GM18520 (cell line): ENCODE results near the gene CLCN1.
"Not testable (repeated sequence)": the region's sequence is repeated elsewhere in the genome, so short reads cannot be mapped to it uniquely, and the experiment has no call there.

ENCODE experiments used
- ATAC-seq: cut with Tn5 transposase; IDR thresholded peaks from one replicate; pipeline ENCODE4 v1.9.1; 2021; ENCODE audit not compliant: unreplicated experiment

Gene CLCN1

DNA sequence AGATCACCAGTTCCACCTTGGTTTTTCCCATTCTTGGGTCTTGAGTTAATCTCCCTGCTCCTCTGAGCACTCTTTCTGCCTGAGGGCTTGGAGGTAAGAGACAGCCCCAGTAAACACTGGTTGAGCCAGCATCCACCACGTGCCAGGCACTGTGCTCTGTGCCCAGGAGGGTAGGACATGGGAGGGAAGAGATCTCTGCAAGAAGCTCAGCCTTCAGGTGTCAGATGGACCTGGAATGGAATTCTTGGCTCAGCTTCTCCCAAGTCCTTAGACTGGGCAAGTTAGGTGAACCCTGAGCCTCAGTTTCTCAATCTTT lies 67.7 kb downstream of the CLCN1 start:
- no peak for ATAC-seq

DNA sequence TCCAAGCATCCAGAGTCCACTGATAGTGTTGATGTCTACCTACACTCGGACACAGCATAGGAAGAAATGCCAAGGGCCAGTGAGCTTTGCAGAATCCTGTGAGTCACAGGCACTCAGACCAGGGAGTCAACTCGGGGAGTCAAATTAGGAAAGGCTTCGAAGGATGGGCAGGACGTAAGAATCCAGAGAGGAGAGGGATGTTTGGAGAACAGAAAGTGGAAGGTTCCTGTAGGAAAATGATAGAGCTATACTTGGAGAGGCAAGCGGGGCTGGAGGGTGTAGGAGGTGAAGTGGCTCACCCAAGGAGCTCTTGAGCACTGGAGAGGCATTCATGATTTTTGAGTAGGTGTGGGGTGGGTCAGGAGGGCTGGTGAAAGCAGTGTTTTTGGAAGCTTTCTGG lies 68.2 kb downstream of the CLCN1 start:
- ATAC-seq: no peak

DNA sequence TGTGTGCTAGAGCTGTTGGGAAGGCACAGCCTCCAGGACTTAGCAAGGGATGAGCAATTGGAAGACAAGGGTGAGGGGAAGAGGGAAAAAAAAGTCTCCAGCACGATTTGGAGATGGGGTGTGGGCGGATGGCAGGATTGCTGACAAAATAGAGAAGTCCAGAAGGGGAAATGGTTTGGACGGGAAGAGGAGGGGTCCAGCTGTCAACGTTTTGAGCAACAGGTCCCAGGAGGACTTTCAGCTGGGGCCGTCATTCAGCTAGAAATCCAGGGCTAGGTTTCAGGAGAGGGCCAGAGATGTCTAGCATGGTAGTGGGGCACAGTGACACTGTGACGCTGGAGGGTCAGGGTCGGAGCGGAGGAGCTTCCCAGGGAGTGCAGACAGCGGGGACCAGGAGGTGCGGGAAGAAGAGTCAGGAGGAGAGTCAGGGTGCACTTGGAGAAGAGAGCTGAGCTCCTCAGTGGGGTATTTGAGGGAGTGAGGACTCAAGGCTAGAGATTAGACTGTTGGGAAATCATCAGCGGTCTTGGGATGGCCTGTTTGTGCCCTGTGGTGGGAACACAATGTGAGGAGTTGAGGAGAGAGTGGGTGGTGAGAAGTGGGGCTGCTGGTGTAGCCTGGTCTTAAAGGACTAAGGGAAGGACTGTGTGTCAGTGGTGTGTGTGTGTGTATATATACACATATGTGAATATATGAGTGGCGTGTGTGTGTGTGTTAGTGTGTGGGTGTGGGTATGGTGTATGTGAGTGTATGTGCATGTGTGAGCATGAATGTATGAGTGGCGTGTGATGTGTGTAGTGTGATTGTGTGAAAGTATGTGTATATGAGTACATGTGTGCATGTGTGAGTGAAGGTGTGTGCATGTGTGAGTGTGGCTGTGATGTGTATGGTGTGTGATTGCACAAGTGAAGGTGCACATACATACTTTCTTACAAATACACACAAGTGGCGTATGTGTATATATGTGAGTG lies 69.0 kb downstream of the CLCN1 start:
- ATAC-seq: no peak

DNA sequence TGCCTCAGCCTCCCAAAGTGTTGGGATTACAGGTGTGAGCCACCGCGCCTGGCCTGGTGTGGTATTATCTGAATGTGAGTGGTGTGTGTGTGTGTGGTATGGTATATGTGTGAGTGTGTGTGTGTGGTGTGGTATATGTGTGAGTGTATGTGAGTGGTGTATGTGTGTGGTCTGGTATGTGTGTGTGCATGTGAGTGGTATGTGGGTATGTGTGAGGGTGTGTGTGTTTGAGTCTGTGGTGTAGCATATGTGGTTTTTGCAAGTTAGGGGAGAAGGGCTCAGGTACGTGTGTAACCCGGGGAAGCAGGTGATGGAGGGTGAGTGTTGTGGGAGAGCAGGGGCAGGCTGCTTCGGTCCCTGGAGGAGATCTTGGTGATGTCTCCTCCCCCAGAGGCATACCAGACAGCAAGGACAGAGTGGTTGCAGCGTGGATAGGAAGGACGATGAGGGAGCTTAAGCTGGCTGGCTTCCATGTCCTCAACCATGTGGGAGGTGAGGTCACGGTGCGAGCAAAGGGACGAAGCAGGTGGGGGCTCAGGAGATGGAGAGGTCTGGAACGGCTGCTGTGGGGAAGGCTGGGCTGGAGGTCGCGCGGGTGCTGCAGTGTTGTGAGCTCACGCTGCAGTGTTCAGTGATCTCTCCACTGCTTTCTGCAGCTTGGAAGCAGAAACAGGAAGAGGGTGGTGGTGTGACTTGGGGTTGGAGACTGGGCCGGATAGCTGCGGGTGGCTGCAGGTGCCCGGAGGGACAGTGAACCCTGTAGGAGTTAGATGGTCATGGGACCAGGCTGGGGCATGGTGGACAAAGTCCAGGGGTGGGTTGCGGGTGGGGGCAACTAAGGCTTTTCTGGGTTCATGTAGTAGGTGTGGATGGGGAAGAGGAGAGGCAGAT lies 70.2 kb downstream of the CLCN1 start:
- no peak for ATAC-seq

DNA sequence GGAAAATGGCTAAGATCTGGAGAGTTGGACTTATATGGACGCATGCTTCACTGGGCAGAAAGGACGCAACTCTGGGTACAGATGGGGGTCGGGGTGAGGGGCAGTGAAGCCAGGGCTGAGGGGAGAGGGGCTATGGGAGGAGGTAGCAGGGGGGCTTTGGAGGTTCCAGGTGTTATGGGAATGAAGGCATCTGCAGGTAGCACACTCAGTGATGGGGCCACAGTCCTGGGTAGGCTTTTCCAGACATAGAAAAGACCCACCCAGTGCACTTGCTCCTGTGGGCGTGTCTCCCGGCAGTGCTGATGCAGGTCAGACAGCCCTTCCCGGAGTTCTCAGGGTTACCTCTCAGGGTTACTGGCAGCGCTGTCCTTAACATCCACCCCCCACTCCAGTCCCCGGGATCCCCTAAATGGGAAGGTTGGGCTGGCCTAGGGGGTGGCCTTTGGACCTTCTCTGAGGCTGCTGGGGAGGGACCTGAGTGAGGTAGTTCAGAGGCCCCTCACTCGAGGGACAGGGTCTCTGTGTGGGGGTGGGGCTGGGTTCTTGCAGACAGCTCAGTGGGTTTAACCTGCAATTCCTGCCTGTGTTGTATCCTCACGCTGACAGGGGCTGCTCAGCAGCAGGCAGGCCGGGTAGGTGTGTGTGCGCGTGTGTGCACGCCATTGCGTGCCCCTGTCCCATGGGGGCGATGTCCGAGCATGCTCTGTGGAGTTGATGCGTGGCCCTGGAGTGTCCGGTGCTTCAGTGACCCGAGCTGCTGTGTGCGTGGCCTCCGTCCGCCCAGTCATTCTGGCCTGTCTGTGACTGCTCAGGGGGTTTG lies 71.5 kb downstream of the CLCN1 start:
- ATAC-seq: no peak

DNA sequence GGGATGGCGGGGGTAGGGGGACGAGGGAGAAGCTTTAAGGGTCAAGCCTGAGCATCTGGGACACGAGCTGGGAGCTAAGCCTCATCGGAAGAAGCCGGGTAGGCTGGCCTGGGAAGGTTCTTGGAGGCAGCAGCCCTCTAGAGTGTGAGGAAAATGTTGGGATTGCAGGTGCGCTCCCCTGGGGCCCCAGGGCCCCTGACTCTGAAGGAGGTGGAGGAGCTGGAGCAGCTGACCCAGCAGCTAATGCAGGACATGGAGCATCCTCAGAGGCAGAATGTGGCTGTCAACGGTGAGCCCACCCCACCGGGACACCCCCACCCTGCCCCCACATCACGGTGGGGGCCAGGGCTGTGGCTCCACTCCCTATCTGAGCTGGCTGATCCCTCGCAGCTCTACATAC lies 72.1 kb downstream of the CLCN1 start:
- no peak for ATAC-seq

DNA sequence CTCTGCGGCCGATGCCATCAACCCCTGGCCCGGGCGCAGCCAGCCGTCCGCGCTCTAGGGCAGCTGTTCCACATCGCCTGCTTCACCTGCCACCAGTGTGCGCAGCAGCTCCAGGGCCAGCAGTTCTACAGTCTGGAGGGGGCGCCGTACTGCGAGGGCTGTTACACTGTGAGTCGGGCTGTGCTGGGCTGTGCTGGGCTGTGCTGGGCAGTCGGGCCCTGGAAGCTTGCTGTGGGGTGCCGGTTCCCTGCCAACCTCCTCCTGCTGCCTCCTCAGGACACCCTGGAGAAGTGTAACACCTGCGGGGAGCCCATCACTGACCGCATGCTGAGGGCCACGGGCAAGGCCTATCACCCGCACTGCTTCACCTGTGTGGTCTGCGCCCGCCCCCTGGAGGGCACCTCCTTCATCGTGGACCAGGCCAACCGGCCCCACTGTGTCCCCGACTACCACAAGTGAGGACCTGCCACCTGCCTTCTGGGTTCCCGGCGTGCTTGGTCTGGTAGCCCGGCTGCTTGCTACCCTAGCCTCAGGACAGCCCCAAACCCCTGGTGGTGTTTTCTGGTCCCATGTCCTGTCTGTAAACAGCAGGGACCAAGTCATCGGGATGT lies 72.7 kb downstream of the CLCN1 start:
- no peak for ATAC-seq

DNA sequence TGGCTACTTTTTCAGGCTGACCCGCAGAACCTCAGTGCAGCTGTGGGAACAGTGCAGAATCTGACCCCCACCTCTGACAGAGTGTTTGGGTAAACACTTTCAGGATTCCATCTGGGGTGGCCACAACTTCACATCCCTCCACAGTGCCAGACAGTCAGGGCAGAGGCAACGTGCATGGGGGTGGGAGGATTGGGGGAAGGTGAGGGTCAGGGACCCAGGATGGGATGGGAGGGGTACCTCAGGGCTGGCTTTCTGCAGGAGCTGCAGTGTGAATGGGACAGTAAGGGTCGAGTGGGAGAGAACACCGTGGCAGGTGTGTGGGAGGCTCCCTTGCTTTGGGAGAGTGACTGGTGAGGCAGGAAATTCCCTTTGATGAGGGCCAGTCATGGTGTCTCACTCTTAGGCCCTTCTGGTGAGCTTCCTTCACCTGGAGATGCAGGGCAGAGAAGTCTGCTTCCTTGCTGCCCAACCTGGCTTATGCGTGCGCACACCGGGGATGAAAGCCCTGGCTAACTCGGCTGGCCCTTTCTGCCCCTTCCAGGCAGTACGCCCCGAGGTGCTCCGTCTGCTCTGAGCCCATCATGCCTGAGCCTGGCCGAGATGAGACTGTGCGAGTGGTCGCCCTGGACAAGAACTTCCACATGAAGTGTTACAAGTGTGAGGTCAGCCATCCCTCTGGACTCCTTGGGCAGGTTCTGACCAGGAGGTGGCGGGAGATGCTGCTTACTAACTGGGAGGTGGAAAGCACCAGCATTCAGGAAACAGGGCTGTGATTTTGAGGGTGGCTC lies 73.6 kb downstream of the CLCN1 start:
- no peak for ATAC-seq

DNA sequence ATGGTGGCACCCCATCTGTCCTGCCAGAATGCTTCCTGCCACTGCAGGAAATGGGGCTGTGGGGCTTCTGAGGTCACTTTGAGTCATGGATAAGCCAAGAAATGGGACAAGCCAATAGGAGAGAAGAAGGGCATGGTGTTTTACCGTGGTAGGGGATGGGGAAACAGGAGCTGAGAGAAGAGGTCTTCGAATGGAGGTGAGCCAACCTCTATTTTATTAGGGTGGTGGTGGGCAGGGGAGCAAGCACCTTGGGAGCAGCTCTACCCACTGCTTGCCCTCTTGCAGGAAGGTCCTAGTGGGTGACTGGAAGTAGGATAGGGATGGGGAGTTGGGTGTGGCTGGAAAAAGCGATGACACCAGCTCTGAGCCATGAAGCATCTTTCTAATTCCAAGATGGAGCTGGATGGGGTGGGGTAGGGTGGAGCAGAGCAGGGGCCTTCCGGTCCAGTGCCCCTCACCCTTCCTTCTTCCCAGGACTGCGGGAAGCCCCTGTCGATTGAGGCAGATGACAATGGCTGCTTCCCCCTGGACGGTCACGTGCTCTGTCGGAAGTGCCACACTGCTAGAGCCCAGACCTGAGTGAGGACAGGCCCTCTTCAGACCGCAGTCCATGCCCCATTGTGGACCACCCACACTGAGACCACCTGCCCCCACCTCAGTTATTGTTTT lies 74.3 kb downstream of the CLCN1 start:
- no peak for ATAC-seq

DNA sequence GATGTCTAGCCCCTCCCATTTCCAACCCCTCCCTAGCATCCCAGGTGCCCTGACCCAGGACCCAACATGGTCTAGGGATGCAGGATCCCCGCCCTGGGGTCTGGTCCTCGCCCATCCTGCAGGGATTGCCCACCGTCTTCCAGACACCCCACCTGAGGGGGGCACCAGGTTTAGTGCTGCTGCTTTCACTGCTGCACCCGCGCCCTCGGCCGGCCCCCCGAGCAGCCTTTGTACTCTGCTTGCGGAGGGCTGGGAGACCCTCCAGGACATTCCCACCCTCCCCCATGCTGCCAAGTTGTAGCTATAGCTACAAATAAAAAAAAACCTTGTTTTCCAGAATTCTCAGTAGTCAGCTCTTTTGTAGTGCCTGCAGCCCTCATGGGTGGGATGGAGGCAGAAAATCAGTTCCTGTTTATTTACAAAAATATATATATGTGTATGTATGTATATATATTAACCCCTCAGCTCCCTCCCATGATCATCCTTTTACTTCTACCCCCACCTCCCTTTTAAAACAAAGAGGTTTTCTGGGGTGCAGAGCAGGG lies 74.9 kb downstream of the CLCN1 start:
- no peak for ATAC-seq

DNA sequence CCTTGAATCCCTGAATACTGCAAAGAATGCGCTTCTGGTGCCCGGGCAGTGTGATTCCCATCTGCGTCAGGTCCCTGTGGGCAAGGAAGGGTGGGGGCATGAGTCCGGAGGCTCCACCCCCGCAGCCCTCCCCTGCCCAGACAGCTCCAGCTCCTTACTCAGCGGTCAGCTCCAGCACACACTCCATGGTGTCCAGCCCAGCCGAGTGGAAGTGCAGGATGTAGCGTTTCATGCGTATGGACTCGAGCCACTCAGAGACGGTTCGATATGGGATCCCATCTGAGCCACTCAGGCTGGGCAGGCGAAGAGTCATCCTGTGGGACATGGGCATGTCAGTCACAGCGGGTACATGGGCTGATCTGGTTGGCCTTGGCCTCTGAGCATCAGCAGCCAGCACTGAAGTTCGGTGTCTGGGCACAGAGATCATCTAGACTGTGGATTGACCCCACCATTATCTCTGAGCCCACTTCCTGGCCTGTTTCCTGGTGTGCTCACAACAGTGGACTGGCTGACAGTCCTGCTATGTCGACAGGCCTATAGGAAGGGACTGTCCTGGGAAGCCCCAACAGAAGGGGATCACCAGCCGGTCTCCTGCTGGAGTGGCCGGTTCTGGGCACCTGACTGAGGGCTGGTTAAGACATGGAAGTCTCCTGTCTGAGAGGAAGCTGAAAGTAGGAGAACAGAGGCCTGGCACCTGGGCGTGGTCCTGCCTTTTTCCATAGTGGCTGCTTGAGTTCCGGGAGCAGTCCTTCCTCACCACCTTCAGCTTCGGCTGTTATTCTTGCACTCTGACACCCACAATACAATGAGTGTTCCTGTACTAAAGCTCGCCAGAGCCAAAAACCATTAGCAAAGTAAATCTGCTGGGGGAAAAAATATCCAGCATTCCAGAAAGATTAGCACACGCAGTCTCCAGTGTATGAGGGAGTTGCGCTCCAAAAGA lies 75.8 kb downstream of the CLCN1 start:
- ATAC-seq: no peak

DNA sequence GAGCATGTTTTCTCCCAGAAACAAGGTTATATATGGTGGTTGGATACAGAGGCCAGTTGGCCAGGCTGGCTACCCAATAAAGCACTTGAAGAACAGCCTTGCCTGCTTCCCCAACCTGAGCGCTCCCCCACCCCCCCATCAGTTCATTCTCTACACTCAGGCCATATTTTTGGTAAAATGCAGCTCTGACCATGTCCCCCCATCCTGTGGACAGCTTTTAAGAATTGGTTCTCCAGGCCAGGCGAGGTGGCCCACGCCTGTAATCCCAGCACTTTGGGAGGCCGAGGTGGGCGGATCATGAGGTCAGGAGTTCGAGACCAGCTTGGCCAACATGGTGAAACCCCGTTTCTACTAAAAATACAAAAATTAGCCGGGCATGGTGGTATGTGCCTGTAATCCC lies 76.5 kb downstream of the CLCN1 start:
- ATAC-seq: not testable (repeated sequence)

DNA sequence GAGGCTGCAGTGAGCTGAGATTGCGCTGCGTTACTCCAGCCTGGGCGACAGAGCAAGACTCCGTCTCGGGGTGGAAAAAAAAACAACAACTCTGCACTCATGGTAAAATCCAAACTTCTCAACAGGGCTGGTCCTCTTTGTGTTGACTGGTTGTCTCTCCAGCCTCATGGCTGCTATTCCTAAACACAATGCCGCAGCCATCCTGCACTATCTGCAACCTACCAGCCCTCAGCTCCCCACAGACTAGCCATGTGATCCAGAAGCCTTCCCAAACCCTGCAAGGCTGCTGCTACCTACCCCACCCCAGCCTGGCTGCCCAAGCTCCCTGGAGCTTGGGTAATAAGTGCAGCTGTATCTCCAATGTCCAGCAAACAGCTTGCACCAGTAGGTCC lies 77.0 kb downstream of the CLCN1 start:
- no peak for ATAC-seq

DNA sequence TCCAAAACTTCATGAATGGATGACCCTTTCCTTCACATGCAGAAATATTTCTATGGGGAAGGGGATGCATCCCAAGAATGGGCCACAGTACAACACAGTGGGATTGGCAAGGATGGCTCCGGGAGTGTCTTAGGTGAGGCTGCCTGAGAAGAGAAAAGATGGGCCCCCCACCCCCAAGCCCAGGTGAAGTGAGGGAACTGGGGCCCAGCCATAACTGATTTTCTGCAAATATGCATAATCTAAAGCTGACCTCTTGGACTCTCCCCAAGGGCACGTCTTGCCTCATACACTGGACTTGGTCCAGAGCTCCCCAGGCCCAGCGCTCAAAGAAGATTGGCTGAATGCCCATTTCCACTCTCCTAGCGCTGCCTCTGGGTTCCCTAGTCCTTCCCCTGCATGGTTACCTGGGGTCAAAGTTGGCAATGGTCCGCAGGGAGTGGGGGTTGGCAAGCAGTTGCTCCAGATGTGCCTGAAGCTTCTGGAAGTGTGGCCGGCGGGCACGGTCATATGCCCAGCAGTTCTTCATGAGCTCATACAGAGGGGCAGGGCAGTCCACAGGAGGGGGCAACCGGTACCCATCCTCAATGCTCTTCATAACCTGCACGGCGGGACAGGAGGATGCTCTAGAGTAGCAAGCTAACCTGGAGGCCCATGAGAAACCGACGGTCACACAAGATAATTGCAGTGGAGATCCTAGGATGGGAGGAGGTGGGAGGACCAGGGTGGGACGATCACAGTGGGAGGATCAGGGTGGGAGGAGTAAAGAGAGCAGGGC lies 77.5 kb downstream of the CLCN1 start:
- no peak for ATAC-seq

DNA sequence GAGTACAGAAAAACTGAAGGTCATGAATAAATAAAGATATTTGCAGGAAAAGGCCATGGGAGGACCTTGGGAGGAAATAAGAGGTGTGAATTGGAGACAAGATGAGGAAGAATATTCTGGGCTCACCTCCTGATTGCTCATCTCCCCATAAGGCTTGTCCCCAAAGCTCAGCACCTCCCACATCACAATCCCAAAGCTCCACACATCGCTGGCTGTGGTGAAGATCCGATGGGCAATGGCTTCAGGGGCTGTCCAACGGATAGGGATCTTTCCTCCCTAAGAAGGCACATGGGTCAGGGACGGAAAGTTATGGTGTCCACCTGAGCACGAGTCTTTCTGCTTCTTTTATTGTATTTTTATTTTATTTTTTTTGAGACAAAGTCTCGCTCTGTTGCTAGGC lies 78.2 kb downstream of the CLCN1 start:
- ATAC-seq: no peak

DNA sequence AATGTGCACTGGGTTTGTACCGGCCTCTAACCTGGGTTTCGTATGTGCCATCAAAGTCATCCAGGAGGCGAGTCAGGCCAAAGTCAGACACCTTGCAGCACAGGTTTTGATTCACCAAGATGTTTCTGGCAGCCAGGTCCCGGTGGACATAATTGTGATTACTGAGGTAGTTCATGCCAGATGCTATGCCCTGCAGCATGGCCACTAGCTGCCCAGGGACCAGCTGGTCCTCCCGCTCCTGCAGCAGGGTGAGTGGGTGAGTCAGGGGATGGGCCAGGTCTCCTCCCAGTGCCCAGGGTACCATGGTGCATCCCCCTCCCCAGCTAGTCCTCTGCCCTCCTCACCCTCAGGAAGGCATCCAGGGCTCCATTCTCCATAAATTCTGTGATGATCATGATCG lies 78.9 kb downstream of the CLCN1 start:
- no peak for ATAC-seq
